HG03558 (cell line): Measurements from ENCODE around the gene ABCB11.
"Not testable (repeated sequence)": the region's sequence is repeated elsewhere in the genome, so short reads cannot be mapped to it uniquely, and the experiment has no call there.

ENCODE experiments used
- ATAC-seq: cut with Tn5 transposase; IDR thresholded peaks from one replicate; pipeline ENCODE4 v1.9.1; 2021; ENCODE audit warnings: moderate number of reproducible peaks; ENCODE audit not compliant: unreplicated experiment; ENCODE audit errors: extremely low read depth

Gene ABCB11

DNA sequence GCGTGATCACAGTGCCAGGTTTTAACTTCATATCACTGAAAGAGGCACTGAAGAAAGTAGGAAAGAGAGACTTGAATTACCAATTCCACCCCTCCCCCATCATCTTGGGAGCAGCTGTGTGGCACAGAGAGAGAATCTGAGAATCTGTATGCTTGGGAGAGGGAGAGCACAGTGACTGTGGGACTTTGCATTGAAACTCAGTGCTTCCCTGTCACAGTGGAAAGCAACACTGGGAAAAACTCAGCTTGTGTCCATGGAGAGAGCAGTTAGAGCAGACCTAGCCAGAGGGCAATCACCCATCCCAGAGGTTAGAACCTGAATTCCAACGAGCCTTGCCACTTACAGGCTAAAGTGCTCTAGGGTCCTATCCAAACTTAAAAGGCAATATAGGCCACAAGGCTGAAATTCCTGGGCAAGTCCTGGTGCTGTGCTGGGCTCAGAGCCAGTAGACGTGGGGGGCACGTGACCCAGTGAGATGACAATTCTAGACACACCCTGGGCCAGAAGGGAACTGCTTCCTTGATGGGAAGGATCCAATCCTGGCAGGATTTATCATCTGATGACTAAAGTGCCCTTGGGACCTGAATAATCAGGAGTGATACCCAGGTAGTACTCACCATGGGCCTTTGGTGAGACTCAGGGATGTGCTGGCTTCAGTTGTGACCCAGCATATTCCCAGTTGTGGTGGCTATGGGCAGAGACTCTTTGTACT, 15.5 kb upstream of the ABCB11 start:
- ATAC-seq: no peak

DNA sequence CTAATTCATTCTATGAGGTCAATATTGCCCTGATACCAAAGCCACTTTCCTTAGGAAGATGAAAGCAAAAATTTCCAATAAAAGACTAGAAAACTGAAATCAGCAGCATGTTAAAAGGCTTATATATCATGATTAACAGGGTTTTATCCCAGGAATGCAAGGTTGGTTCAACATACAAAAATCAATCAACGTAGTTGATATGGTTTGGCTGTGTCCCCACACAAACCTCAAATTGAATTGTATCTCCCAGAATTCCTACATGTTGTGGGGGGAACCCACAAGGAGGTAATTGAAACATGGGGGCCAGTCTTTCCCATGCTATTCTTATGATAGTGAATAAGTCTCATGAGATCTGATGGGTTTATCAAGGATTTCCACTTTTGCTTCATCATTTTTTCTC, 11.7 kb upstream of the ABCB11 start:
- ATAC-seq: no peak

GRCh38 chr2:169041594-169041993, 10.5 kb upstream of the ABCB11 start:
- no peak for ATAC-seq

GRCh38 chr2:169039702-169040101, 8.6 kb upstream of the ABCB11 start:
- ATAC-seq: no peak

DNA sequence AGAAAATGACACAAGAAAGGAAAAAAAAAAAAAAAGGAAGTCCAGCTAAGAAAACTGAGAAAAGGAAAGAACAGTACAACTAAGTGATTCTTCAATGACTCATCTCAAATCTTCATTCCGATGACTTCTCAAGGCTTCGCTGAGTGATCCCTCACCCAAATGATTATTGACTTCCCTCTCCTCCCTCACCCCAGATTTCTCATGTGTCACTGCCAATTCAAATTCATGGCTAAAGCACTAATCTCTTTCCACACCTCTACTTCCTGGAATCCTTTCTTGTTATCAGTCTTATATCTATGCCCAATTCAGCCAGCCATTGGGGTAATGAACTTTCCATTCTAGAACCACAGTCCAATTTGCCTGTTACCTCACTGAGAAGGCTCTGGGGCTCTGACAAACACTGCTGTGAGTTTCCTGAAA, 7.2 kb upstream of the ABCB11 start:
- ATAC-seq: peak; percentile 50

- no peak for ATAC-seq
Measured at GRCh38 chr2:169036736-169037440, 5.8 kb upstream of the ABCB11 start.

- ATAC-seq: no peak
Measured at GRCh38 chr2:169035887-169036286, 4.8 kb upstream of the ABCB11 start.

GRCh38 chr2:169034984-169035544, 3.9 kb upstream of the ABCB11 start:
- ATAC-seq: no peak

- no peak for ATAC-seq
Measured at GRCh38 chr2:169034256-169034655, 3.1 kb upstream of the ABCB11 start.

- no peak for ATAC-seq
Measured at GRCh38 chr2:169029341-169029740, 1.8 kb downstream of the ABCB11 start.

GRCh38 chr2:169027234-169027633, 3.9 kb downstream of the ABCB11 start:
- ATAC-seq: no peak

- no peak for ATAC-seq
Measured at GRCh38 chr2:169026056-169026455, 5.1 kb downstream of the ABCB11 start.

GRCh38 chr2:169023161-169023560, 8.0 kb downstream of the ABCB11 start:
- ATAC-seq: no peak

DNA sequence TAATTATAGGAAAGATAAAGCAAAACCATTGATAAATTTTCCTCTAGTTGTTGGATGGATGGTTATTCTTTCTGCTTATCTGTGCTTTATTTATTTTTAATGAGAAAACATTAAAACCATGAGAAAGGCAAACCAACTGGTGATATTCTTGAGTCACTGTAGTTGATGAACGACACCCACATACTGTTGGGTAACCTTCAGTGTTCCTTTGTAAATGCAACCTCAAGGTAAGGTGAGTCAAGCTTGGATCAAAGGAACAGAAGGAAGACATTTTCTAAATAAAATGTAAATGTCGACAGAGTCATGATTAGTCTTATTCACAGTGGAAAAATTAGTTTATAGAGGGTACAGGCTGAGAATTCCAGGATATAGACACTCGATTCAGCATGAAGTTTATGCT, 12.7 kb downstream of the ABCB11 start:
- ATAC-seq: no peak

GRCh38 chr2:169015943-169016342, 15.2 kb downstream of the ABCB11 start:
- ATAC-seq: no peak

DNA sequence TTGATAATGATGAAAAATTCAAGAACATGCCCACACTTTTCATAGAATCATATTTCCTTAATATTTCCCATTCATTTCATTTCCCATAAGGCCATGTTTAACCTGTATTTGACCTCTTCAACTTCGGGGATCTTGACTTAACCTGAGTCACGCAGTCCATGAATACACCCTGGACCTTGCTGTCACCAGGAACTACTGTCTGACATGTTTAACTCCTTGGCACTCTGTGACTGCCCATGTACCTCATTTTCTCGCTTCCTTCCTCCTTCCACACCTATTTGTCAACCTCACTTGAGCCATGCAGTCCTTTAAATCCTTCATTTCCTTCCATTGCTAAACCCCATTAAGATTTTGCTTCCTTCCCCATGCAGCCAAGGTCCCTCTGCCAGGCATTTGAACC, 16.3 kb downstream of the ABCB11 start:
- no peak for ATAC-seq

GRCh38 chr2:169013628-169014026, 17.5 kb downstream of the ABCB11 start:
- ATAC-seq: no peak

GRCh38 chr2:169012812-169013627, 18.1 kb downstream of the ABCB11 start:
- ATAC-seq: no peak

DNA sequence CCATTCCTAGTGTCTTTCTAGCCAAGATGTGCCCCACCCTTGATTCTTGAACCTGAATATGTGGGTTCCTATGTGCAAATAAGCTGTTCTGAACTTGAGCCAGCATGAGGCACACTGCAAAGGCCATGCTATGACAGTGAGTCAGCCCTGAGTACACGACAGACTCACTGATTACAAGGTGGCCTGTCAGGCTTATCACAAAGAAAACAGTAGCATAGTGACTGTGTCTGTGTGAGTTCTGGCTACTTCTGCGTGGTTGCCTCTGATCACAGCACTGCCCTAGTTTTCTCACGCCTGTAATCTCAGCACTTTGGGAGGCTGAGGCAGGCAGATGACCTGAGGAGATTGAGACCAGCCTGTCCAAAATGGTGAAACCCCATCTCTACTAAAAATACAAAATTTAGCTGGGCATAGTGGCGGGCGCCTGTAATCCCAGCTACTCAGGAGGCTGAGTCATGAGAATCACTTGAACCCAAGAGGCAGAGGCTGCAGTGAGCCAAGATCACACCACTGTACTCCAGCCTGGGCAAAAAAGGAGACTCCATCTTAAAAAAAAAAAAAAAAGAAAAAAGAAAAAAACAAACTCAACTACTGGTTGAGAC, 18.8 kb downstream of the ABCB11 start:
- not testable (repeated sequence) for ATAC-seq

DNA sequence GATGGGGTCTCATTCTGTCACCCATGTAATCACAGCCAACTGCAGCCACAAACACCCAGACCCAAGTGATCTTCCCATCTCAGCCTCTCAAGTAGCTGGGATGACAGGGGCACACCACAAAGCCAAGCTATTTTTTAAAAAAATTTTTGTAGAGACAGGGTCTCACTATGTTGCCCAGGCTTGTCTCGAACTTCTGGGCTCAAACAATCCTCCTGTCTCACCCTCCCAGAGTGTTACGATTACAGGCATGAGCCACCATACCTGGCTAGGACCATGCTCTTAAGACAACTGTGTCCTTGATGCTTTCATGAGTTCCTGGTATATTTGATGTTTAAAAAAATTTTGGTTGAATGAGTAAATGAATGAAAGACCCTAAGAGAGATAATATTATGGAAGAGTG, 19.4 kb downstream of the ABCB11 start:
- no peak for ATAC-seq
